Measurements from ENCODE around the gene COL24A1.

The COL24A1 gene

DNA sequence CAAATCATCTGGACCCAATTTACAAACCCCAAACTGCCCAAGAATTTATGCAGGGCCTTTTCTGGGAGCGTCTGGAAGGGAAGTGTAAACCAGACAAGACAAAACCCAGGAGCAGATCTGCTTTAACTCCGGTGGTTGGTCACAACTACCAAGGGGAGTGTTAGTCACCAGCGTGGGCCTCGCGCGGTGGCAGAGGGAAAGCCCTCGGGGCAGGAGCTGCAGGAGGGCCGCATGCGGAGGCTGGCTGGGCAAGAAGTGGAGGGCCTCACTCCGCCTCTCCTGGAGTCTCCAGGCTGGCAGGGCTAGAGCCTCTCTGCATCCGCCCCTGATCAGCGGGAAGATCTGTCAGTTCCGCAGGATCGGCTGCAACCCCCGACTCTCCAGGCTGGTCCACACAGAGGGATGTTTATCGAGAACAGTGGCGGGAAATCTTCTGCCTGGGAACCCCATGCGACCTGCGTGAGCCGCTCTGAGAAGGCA lies 2.0 kb downstream of the COL24A1 start:
- TF ChIP-seq, protein P1, sequence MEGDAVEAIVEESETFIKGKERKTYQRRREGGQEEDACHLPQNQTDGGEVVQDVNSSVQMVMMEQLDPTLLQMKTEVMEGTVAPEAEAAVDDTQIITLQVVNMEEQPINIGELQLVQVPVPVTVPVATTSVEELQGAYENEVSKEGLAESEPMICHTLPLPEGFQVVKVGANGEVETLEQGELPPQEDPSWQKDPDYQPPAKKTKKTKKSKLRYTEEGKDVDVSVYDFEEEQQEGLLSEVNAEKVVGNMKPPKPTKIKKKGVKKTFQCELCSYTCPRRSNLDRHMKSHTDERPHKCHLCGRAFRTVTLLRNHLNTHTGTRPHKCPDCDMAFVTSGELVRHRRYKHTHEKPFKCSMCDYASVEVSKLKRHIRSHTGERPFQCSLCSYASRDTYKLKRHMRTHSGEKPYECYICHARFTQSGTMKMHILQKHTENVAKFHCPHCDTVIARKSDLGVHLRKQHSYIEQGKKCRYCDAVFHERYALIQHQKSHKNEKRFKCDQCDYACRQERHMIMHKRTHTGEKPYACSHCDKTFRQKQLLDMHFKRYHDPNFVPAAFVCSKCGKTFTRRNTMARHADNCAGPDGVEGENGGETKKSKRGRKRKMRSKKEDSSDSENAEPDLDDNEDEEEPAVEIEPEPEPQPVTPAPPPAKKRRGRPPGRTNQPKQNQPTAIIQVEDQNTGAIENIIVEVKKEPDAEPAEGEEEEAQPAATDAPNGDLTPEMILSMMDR (IDR thresholded peaks at IDR 0.05; ENCODE audit: insufficient read depth, low read depth, low read length, missing control alignments), result no peak
- no peak overlapping the region for H3K4me3 ChIP-seq (ENCODE audit: low read depth, low read length)
- DNase-seq (ENCODE audit: low read depth), result no peak

DNA sequence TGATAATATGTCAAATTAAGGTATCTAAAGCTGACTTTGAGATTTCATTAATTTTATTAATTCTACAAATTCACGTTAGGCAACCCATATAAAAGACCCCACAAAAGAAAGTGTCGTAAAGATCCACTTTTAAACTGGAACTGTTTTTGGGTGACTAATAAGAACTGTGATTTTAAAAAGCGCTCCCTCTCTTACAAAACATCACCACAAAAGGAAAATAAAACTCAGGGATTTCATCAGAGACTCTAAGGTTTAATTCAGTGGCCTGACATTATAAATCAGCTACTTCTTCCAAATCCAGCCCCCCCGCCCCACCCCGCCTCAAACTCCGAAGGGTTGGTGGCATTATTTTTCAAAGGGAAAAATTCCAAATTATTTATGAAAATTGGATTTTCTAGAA lies 2.7 kb downstream of the COL24A1 start:
- no peak overlapping the region for H3K4me3 ChIP-seq (ENCODE audit: low read depth, low read length)
- TF ChIP-seq, protein P1 (IDR thresholded peaks at IDR 0.05; ENCODE audit: insufficient read depth, low read depth, low read length, missing control alignments), result no peak
- DNase-seq (ENCODE audit: low read depth), result no peak

- TF ChIP-seq, protein P1 (IDR thresholded peaks at IDR 0.05; ENCODE audit: insufficient read depth, low read depth, low read length, missing control alignments), result no peak
- DNase-seq (ENCODE audit: low read depth), result no peak
Observed at GRCh38 chr1:86152887-86153286, 3.7 kb downstream of the COL24A1 start.

GRCh38 chr1:86151427-86151826 lies 5.1 kb downstream of the COL24A1 start:
- DNase-seq (ENCODE audit: low read depth), result no peak
- TF ChIP-seq, protein P1 (IDR thresholded peaks at IDR 0.05; ENCODE audit: insufficient read depth, low read depth, low read length, missing control alignments), result no peak
- H3K4me3 ChIP-seq (ENCODE audit: low read depth, low read length), result no peak overlapping the region

More at GRCh38 chr1:86152887-86153286, 3.7 kb downstream of the COL24A1 start:
- H3K4me3 ChIP-seq (ENCODE audit: low read depth, low read length), result no peak overlapping the region

DNA sequence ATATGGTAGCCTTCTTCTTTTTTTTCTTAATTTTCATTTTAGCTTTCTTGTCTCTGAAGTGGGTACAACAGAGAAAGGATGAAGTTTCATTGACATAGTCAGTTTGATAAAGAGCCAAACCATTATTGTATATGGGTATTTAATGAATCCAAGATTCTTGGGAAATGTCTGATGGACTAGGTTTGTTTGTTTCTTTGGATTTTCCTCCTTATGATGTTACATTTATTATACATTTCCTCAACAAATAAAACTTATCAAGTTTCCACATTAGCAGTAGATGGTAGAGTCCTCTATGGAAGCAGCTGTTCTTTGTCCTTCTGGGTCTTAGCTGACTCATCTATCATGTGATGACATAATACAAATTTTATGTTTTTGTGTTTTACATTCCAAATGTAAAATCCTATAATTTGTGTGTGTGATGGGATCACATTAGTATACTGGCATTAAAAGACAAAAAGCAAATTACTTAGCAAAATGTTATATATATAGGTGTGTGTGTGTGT lies 6.0 kb downstream of the COL24A1 start:
- no peak overlapping the region for H3K4me3 ChIP-seq (ENCODE audit: low read depth, low read length)
- TF ChIP-seq, protein P1 (IDR thresholded peaks at IDR 0.05; ENCODE audit: insufficient read depth, low read depth, low read length, missing control alignments), result no peak
- no peak for DNase-seq (ENCODE audit: low read depth)

DNA sequence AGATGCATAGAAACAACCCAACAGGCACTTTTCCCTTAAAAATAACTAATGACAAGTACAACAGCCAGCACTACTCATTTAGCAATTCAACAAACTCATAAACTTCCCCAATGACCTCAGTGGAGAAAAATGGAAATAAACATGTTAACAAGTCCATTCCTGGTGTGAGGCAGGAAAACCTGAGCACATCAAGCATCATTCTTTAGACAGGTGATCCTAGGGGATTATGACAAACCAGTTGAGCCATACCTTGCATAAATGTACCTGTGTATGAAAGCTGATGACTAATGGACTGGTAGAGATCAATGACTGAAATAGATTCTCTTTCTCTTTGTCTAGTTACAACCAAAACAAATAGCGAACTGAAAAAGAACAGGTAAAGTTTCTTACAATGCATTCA lies 7.0 kb downstream of the COL24A1 start:
- no peak overlapping the region for H3K4me3 ChIP-seq (ENCODE audit: low read depth, low read length)
- TF ChIP-seq, protein P1 (IDR thresholded peaks at IDR 0.05; ENCODE audit: insufficient read depth, low read depth, low read length, missing control alignments), result no peak
- no peak for DNase-seq (ENCODE audit: low read depth)

DNA sequence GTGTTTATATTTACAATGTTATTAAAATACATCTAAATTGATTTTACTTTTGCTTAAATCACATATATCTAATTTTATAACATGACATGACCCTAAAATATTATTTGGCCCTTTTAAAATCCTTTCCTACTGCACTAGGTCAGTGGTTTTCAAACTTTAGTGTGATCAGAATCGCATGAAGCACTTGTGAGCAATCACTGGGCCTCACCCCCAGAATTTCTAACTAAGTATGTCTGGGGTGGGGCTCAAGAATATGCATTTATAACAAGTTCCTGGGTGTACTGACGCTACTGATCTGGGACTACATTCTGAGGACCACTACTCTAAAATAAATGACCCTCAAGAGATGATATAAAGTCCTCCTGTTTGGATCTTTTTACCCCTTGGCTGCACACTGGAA lies 8.8 kb downstream of the COL24A1 start:
- DNase-seq (ENCODE audit: low read depth), result no peak
- TF ChIP-seq, protein P1 (IDR thresholded peaks at IDR 0.05; ENCODE audit: insufficient read depth, low read depth, low read length, missing control alignments), result no peak

More for the DNA sequence above, 8.8 kb downstream of the COL24A1 start:
- H3K4me3 ChIP-seq (ENCODE audit: low read depth, low read length), result no peak overlapping the region
